Hippocampal formation (tissue), 2 donors: ENCODE results near the gene CAD.

Experiments
- DNase-seq, 2 donors: peaks; one replicate each; lab custom pipeline; 2025; lab: John Stamatoyannopoulos, UW

The CAD gene

GRCh38 chr2:27225526-27225925, 8.4 kb downstream of the CAD start:
- no peak for DNase-seq

- DNase-seq, result no peak
Measured at GRCh38 chr2:27227501-27227900, 10.3 kb downstream of the CAD start.

GRCh38 chr2:27231921-27232320, 14.8 kb downstream of the CAD start:
- DNase-seq, result no peak

- no peak for DNase-seq
Measured at GRCh38 chr2:27233341-27233740, 16.2 kb downstream of the CAD start.

- DNase-seq, result no peak
Measured at GRCh38 chr2:27236136-27236535, 19.0 kb downstream of the CAD start.

- no peak for DNase-seq
Measured at GRCh38 chr2:27236626-27237025, 19.5 kb downstream of the CAD start.

GRCh38 chr2:27237341-27237945, 20.3 kb downstream of the CAD start:
- DNase-seq, result no peak

- no peak for DNase-seq
Measured at GRCh38 chr2:27238976-27239375, 21.8 kb downstream of the CAD start.

- DNase-seq, result no peak
Measured at GRCh38 chr2:27240406-27240805, 23.2 kb downstream of the CAD start.

- no peak for DNase-seq
Measured at GRCh38 chr2:27241761-27242613, 24.8 kb downstream of the CAD start.

GRCh38 chr2:27242614-27242951, 25.4 kb downstream of the CAD start:
- DNase-seq, result no peak

- no peak for DNase-seq
Measured at GRCh38 chr2:27243391-27244130, 26.4 kb downstream of the CAD start.

GRCh38 chr2:27245116-27245515, 27.9 kb downstream of the CAD start:
- DNase-seq, result no peak

GRCh38 chr2:27245626-27246025, 28.5 kb downstream of the CAD start:
- no peak for DNase-seq

- no peak for DNase-seq
Measured at GRCh38 chr2:27247893-27248292, 30.7 kb downstream of the CAD start.

GRCh38 chr2:27249159-27249890, 32.2 kb downstream of the CAD start:
- no peak for DNase-seq

GRCh38 chr2:27249891-27250651, 32.9 kb downstream of the CAD start:
- DNase-seq, result no peak

GRCh38 chr2:27250652-27251379, 33.6 kb downstream of the CAD start:
- no peak for DNase-seq

- DNase-seq, result no peak
Measured at GRCh38 chr2:27251766-27252165, 34.6 kb downstream of the CAD start.

GRCh38 chr2:27255187-27255586, 38.0 kb downstream of the CAD start:
- no peak for DNase-seq

GRCh38 chr2:27255660-27256059, 38.5 kb downstream of the CAD start:
- DNase-seq, result no peak
